Measurements from ENCODE around the gene CAB39L.

- TF ChIP-seq CTCF (conservative IDR thresholded peaks at IDR 0.05; ENCODE audit: low read length), result no peak
- TF ChIP-seq EZH2phosphoT487 (IDR thresholded peaks at IDR 0.05; ENCODE audit: borderline replicate concordance), result no peak
Observed at GRCh38 chr13:49336655-49337054, 107.2 kb downstream of the CAB39L start.
